ENCODE results near the gene ARHGEF39. TPM values are rescaled to one million over a fixed set of nuclear protein-coding genes. Genes with fewer than 3 reads are reported as not detected.

Gene ARHGEF39
- polyA plus RNA-seq, 3 donors = 0.13 to 0.53 (median 0.42) TPM

DNA sequence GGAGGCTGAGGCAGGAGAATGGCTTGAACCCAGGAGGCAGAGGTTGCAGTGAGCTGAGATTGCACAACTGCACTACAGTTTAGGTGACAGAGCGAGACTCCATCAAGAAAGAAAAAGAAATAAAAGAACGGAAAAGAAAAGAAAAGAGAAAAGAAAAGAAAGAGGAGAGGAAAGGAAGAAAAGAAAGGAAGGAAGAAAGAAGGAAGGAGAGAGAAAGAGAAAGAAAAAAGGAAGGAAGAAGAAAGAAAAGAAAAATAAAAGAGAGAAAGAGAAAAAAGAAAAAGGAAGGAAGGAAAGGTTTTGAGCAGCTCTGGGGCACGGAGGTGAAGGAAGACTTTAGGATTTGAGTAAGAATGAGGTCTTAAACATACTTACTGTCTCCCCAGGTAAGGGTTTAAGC, 48.6 kb upstream of the ARHGEF39 start:
- TF ChIP-seq, protein P1, sequence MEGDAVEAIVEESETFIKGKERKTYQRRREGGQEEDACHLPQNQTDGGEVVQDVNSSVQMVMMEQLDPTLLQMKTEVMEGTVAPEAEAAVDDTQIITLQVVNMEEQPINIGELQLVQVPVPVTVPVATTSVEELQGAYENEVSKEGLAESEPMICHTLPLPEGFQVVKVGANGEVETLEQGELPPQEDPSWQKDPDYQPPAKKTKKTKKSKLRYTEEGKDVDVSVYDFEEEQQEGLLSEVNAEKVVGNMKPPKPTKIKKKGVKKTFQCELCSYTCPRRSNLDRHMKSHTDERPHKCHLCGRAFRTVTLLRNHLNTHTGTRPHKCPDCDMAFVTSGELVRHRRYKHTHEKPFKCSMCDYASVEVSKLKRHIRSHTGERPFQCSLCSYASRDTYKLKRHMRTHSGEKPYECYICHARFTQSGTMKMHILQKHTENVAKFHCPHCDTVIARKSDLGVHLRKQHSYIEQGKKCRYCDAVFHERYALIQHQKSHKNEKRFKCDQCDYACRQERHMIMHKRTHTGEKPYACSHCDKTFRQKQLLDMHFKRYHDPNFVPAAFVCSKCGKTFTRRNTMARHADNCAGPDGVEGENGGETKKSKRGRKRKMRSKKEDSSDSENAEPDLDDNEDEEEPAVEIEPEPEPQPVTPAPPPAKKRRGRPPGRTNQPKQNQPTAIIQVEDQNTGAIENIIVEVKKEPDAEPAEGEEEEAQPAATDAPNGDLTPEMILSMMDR (IDR thresholded peaks at IDR 0.05) = peak; percentile 15
- Histone ChIP-seq H3K9me3 (replicated peaks in 1 of 2; ENCODE audit: control insufficient read depth in 1 of 2, insufficient read depth in 1 of 2, low read length in 2 of 2) (no peaks in the 10 kb centered on the region), H3K4me2 (replicated peaks; ENCODE audit: extremely low read depth, low read length, poor library complexity, severe bottlenecking) (no peak overlapping the region), H3K27me3 (ENCODE audit: control insufficient read depth in 2 of 2, insufficient read depth in 2 of 2, low read length in 2 of 2) (no peaks in the 10 kb centered on the region), H3K9ac (ENCODE audit: insufficient read depth, low read length, poor library complexity, severe bottlenecking) (no peak overlapping the region), H3K4me1 (ENCODE audit: control insufficient read depth in 1 of 2, insufficient read depth in 2 of 2, low read length in 2 of 2) (no peaks in the 10 kb centered on the region), H3K79me2 (ENCODE audit: insufficient read depth, low read length) (peaks cover 7% of the 10 kb centered on the region), H3K27ac (ENCODE audit: low read depth in 1 of 2, low read length in 2 of 2) (no peak overlapping the region), H3K4me3 (replicated peaks in 1 of 3; ENCODE audit: low read depth in 2 of 3, low read length in 3 of 3) (no peak overlapping the region), H2AFZ (ENCODE audit: insufficient read depth, low read depth, low read length, poor library complexity, severe bottlenecking) (no peak overlapping the region), H3K36me3 (replicated peaks in 1 of 2; ENCODE audit: control insufficient read depth in 1 of 2, insufficient read depth in 2 of 2, low read length in 2 of 2) (peaks cover 93 to 99% of the 10 kb centered on the region in 2 donors), H4K20me1 (ENCODE audit: insufficient read depth, low read length) (peaks cover 97% of the 10 kb centered on the region)
- Mint-ChIP-seq H3K27me3 (ENCODE audit: low read depth in 3 of 3) (peaks cover 0 to 2% (median 0%) of the 10 kb centered on the region in 3 donors), H3K4me3 (no peak overlapping the region), H3K27ac (peak overlapping the region in 1 of 7 donors; percentile 72), H3K4me1 (no peaks in the 10 kb centered on the region), H3K9me3 (no peaks in the 10 kb centered on the region), H3K36me3 (peaks cover 0 to 90% of the 10 kb centered on the region in 2 donors)
- 100% methylated on average over 2 of the region's 3 CpGs for WGBS (ENCODE audit: insufficient coverage)
- no peak for DNase-seq
- intact Hi-C loops (cut with micrococcal nuclease) = no loop called here

DNA sequence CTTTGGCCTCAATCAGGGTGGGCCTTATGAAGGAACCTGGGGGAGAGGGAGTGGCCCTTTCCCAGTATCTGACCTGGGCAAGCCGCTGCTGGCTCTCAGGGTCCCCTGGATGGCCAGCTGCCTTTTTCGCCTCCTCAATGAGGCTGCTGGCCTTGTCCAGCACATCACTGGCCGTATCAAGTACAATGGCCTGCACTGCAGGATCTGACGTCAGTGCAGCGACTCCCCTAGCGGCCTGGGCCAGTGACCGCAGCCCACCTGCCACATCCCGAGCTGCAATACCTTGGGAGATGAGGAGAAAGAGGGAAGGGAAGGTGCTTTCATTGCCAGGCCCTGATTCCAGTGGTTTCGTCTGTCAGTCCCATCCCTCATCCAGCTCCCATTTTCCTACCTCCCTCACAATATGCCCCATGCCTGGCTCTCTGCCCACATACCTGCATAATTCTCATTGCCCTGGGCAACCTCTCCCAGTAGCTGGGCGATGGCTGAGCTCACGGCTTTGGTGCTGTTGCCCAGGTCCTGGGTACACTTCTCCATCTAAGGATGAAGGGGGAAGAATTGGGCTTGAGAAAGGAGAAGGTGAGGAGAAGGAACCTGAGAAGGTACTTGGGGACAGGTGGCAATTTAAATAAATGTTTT, 47.9 kb upstream of the ARHGEF39 start:
- no peaks in the 10 kb centered on the region for H3K4me1 Mint-ChIP-seq
- no peak overlapping the region for H3K9ac ChIP-seq (ENCODE audit: insufficient read depth, low read length, poor library complexity, severe bottlenecking)
- H3K27ac Mint-ChIP-seq = peak overlapping the region in 2 of 7 donors; percentile 26 to 72
- no peak overlapping the region for H3K4me3 ChIP-seq (replicated peaks in 1 of 3; ENCODE audit: low read depth in 2 of 3, low read length in 3 of 3)
- H3K4me1 ChIP-seq (ENCODE audit: control insufficient read depth in 1 of 2, insufficient read depth in 2 of 2, low read length in 2 of 2) = no peaks in the 10 kb centered on the region
- DNase-seq = no peak
- H3K27ac ChIP-seq (ENCODE audit: low read depth in 1 of 2, low read length in 2 of 2) = no peak overlapping the region
- H3K4me2 ChIP-seq (replicated peaks; ENCODE audit: extremely low read depth, low read length, poor library complexity, severe bottlenecking) = no peak overlapping the region
- no peaks in the 10 kb centered on the region for H3K9me3 ChIP-seq (replicated peaks in 1 of 2; ENCODE audit: control insufficient read depth in 1 of 2, insufficient read depth in 1 of 2, low read length in 2 of 2)
- H2AFZ ChIP-seq (ENCODE audit: insufficient read depth, low read depth, low read length, poor library complexity, severe bottlenecking) = no peak overlapping the region
- 95% methylated on average over 6 of the region's 11 CpGs for WGBS (ENCODE audit: insufficient coverage)
- H3K27me3 Mint-ChIP-seq (ENCODE audit: low read depth in 3 of 3) = peaks cover 0 to 2% (median 0%) of the 10 kb centered on the region in 3 donors
- TF ChIP-seq, protein P1 (IDR thresholded peaks at IDR 0.05) = no peak
- H3K36me3 ChIP-seq (replicated peaks in 1 of 2; ENCODE audit: control insufficient read depth in 1 of 2, insufficient read depth in 2 of 2, low read length in 2 of 2) = peaks cover 93 to 99% of the 10 kb centered on the region in 2 donors
- no peaks in the 10 kb centered on the region for H3K9me3 Mint-ChIP-seq
- H3K36me3 Mint-ChIP-seq = peaks cover 0 to 90% of the 10 kb centered on the region in 2 donors
- peaks cover 97% of the 10 kb centered on the region for H4K20me1 ChIP-seq (ENCODE audit: insufficient read depth, low read length)
- H3K4me3 Mint-ChIP-seq = no peak overlapping the region
- intact Hi-C loops (cut with micrococcal nuclease) = no loop called here
- H3K79me2 ChIP-seq (ENCODE audit: insufficient read depth, low read length) = peaks cover 7% of the 10 kb centered on the region
- H3K27me3 ChIP-seq (ENCODE audit: control insufficient read depth in 2 of 2, insufficient read depth in 2 of 2, low read length in 2 of 2) = no peaks in the 10 kb centered on the region
